Activated T-cell treated with anti-CD3 and anti-CD28 coated beads for 4 hours (primary cell): ENCODE data around the gene C17orf58.

Experiments used
- DNase-seq: peaks from one replicate; pipeline ENCODE4 v3.0.0-alpha.2; 2020

The C17orf58 gene

DNA sequence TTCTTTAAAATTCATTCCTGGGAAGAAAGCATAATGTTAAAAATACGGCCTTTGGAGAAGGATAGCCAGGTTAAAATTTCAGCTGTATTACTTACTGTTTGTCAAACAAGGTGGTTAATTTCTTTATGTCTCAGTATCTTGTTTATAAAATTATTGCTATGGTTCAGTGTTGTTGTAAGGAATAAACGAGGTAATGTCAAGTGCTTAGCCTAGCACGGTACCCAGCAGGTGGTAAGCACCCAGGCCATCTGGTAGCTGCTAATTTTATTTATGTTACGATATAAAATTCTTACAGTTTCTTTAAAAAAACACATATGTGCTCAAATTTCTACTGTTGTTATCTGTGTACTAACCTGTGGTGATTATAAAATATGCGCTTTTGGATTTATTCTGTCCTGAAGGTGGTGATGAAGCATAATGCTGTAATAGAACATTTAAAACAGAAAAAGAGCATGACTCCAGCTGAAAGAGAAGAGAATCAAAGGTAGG is 48.9 kb downstream of the C17orf58 start:
- DNase-seq, result no peak

DNA sequence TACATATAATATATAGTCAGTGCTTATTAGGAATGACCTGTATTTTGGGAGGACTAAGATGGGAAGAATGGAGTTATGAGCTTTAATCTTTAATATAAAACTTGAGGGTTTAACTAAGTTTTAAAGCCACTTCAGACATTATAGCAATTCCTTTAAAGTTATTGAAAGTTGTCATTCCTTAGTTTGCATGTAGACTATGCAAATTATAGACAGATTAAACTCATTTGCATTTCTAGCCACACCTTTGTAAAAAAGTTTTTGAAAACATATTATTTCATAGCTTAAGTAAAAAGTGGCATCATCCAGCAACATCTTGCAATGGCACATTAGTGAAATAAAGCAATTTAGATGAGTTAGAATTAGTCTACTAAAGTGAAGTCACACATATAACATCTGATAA is 49.8 kb downstream of the C17orf58 start:
- no peak for DNase-seq

DNA sequence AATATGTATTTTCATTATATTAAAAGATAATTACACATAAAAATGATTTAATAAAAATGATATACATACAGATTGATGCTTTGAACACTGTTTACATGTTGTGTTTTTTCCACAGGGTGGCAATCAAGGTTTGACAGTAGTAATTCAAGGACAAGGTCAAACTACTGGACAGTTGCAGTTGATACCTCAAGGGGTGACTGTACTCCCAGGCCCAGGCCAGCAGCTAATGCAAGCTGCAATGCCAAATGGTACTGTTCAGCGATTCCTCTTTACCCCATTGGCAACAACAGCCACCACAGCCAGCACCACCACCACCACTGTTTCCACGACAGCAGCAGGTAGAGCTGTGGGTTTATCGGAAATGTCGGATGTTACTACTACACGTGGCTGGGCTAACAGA is 52.2 kb downstream of the C17orf58 start:
- DNase-seq, result no peak

DNA sequence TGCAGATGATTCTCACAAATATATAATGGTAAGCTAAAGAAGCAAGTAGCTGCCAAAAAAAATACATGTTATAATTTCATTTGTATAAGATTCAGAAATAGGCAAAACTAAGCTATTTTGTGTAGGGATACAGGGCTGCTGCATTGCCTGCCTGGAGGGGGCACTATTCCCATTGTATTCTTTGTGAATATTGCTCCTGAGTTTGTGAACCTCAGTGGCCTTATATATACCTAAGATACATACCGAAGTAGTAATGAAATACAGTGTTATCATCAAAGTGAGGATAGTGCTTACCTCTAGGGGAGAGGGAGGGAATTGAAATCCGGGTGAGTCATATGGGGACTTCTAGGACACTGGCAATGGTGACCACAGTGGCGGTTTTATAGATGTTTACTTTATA is 53.5 kb downstream of the C17orf58 start:
- DNase-seq, result no peak
